Activated CD4-positive, alpha-beta T cell treated with anti-CD3 and anti-CD28 coated beads for 24 hours (primary cell): ENCODE results near the gene HOXA10.
A peak's percentile ranks its signal among the peaks of the same experiment; 100 is the strongest.

Source experiments
- DNase-seq, 2 donors: peaks; one replicate each; pipeline ENCODE4 v3.0.0-alpha.2; 2020; ENCODE audit warnings: low read depth in 2 of 2

Gene HOXA10

GRCh38 chr7:27173956-27174873 is at the start of gene HOXA10:
HOXA10 (minus strand) TSS chr7:27174320; CDS start chr7:27174306, 14 bp downstream.
- DNase-seq = no peak

GRCh38 chr7:27221201-27221797 is 47.2 kb upstream of the HOXA10 start:
- no peak for DNase-seq

GRCh38 chr7:27220440-27220955 is 46.4 kb upstream of the HOXA10 start:
- DNase-seq = no peak

- no peak for DNase-seq
Measured at GRCh38 chr7:27219821-27220220, 45.7 kb upstream of the HOXA10 start.

- no peak for DNase-seq
Measured at GRCh38 chr7:27217951-27218350, 43.8 kb upstream of the HOXA10 start.

- no peak for DNase-seq
Measured at GRCh38 chr7:27215356-27215755, 41.2 kb upstream of the HOXA10 start.

GRCh38 chr7:27214239-27214950 is 40.3 kb upstream of the HOXA10 start:
- no peak for DNase-seq

- no peak for DNase-seq
Measured at GRCh38 chr7:27213433-27214238, 39.5 kb upstream of the HOXA10 start.

GRCh38 chr7:27212497-27213432 is 38.6 kb upstream of the HOXA10 start:
- no peak for DNase-seq

- DNase-seq = no peak
Measured at GRCh38 chr7:27211764-27212204, 37.7 kb upstream of the HOXA10 start.

GRCh38 chr7:27211084-27211446 is 36.9 kb upstream of the HOXA10 start:
- no peak for DNase-seq

- peak in 1 of 2 donors; percentile 49 for DNase-seq
Measured at GRCh38 chr7:27210441-27211083, 36.4 kb upstream of the HOXA10 start.

GRCh38 chr7:27209933-27210440 is 35.9 kb upstream of the HOXA10 start:
- DNase-seq = no peak

GRCh38 chr7:27208998-27209397 is 34.9 kb upstream of the HOXA10 start:
- no peak for DNase-seq

- DNase-seq = no peak
Measured at GRCh38 chr7:27207348-27207985, 33.3 kb upstream of the HOXA10 start.

GRCh38 chr7:27205325-27206280 is 31.5 kb upstream of the HOXA10 start:
- DNase-seq = no peak

- DNase-seq = no peak
Measured at GRCh38 chr7:27204851-27205322, 30.8 kb upstream of the HOXA10 start.
